Spinal cord (tissue), 4 donors: Measurements from ENCODE around the gene TNNT2. TPM values are rescaled to one million over a fixed set of nuclear protein-coding genes. Genes with fewer than 3 reads are reported as not detected.

Experiments used
- polyA plus RNA-seq, 2 donors: library from polyadenylated mRNA; unstranded; fragments of 120-200 nt; gene quantifications; one replicate each; pipeline ENCODE4 v1.2.1, GENCODE V29; 2013; ENCODE audit not compliant: insufficient read length in 2 of 2
- total RNA-seq, 2 donors: library from RNA; depleted of rRNA in 1 of 2; stranded (reverse); fragments of 120-200 nt in 1 of 2; fragments of >200 nt in 1 of 2; gene quantifications; one replicate each; pipeline versions ENCODE4 v1.2.3 to v1.2.4, GENCODE V29; 2013 to 2014

The TNNT2 gene
- total and polyA plus RNA-seq, 4 donors, result 1.4 to 23.4 (median 4.6) TPM

Other genes with a start within 250 kb of the TNNT2 start
- gene TMEM9, start 223.2 kb downstream of the TNNT2 start, total RNA-seq, result 100 to 1,000 TPM in 1 of 2 donors, 10 to 100 TPM in 1; 94.4 to 137 TPM
- 100 to 1,000 TPM; 145 to 179 TPM for gene TMEM9, start 223.2 kb downstream of the TNNT2 start, polyA plus RNA-seq
- gene IGFN1, start 186.9 kb downstream of the TNNT2 start, total RNA-seq, result 1 to 10 TPM; 2.0 to 3.8 TPM
- 10 to 100 TPM in 1 of 2 donors, 1 to 10 TPM in 1; 2.8 to 10.4 TPM for gene IGFN1, start 186.9 kb downstream of the TNNT2 start, polyA plus RNA-seq
- gene PKP1, start 94.2 kb downstream of the TNNT2 start, total RNA-seq, result under 1 TPM; 0.22 to 0.99 TPM
- gene PKP1, start 94.2 kb downstream of the TNNT2 start, polyA plus RNA-seq, result 1 to 10 TPM in 1 of 2 donors, under 1 TPM in 1; 0.98 to 1.2 TPM
- gene LAD1, start 21.6 kb upstream of the TNNT2 start, total RNA-seq, result under 1 TPM; 0.17 to 0.30 TPM
- under 1 TPM; 0.40 to 0.50 TPM for gene LAD1, start 21.6 kb upstream of the TNNT2 start, polyA plus RNA-seq
- gene TNNI1, start 44.0 kb upstream of the TNNT2 start, total RNA-seq, result under 1 TPM; 0.40 to 0.94 TPM
- 1 to 10 TPM; 1.4 to 5.5 TPM for gene TNNI1, start 44.0 kb upstream of the TNNT2 start, polyA plus RNA-seq
- gene PHLDA3, start 91.5 kb upstream of the TNNT2 start, total RNA-seq, result 10 to 100 TPM; 14.4 to 22.8 TPM
- gene PHLDA3, start 91.5 kb upstream of the TNNT2 start, polyA plus RNA-seq, result 10 to 100 TPM; 75.3 to 82.7 TPM
- gene CSRP1, start 129.4 kb upstream of the TNNT2 start, total RNA-seq, result 100 to 1,000 TPM; 166 to 168 TPM
- 100 to 1,000 TPM; 113 to 122 TPM for gene CSRP1, start 129.4 kb upstream of the TNNT2 start, polyA plus RNA-seq
- 10 to 100 TPM; 43.6 to 62.6 TPM for gene NAV1, start 161.4 kb upstream of the TNNT2 start, total RNA-seq
- 10 to 100 TPM; 78.5 to 96.3 TPM for gene NAV1, start 161.4 kb upstream of the TNNT2 start, polyA plus RNA-seq